Thymus (tissue), 11 donors: Measurements from ENCODE around the gene MRNIP. TPM values are rescaled to one million over a fixed set of nuclear protein-coding genes. Genes with fewer than 3 reads are reported as not detected.

Source experiments
- DNase-seq, 9 donors: peaks; one replicate each; pipeline ENCODE4 v3.0.0-alpha.2; 2013; ENCODE audit warnings: low spot score in 9 of 9, low read depth in 6 of 9, missing footprints in 1 of 9
- H3K27ac ChIP-seq, 2 donors: one replicate each; pipeline ENCODE4 v1.5.1; 2013; ENCODE audit warnings: control low read depth in 1 of 2, low read depth in 1 of 2, low read length in 1 of 2, mild to moderate bottlenecking in 1 of 2, moderate library complexity in 1 of 2
- H3K27me3 ChIP-seq, 2 donors: one replicate each; pipeline ENCODE4 v1.5.1; 2013; ENCODE audit warnings: low read length in 1 of 2; ENCODE audit not compliant: control insufficient read depth in 2 of 2, insufficient read depth in 1 of 2
- H3K36me3 ChIP-seq, 2 donors: one replicate each; pipeline ENCODE4 v1.5.1; 2013; ENCODE audit warnings: low read length in 1 of 2, mild to moderate bottlenecking in 1 of 2, moderate library complexity in 1 of 2; ENCODE audit not compliant: control insufficient read depth in 2 of 2, insufficient read depth in 2 of 2
- H3K4me1 ChIP-seq, 2 donors: one replicate each; pipeline ENCODE4 v1.5.1; 2013; ENCODE audit warnings: low read length in 2 of 2; ENCODE audit not compliant: control insufficient read depth in 2 of 2, insufficient read depth in 2 of 2
- H3K4me3 ChIP-seq, 2 donors: one replicate each; pipeline ENCODE4 v1.5.1; 2013; ENCODE audit warnings: low read length in 2 of 2, control low read depth in 1 of 2, mild to moderate bottlenecking in 1 of 2
- H3K9me3 ChIP-seq, 2 donors: one replicate each; pipeline ENCODE4 v1.5.1; 2013; ENCODE audit warnings: low read length in 1 of 2, mild to moderate bottlenecking in 1 of 2; ENCODE audit not compliant: control insufficient read depth in 2 of 2, insufficient read depth in 1 of 2
- WGBS: extraction: QIAGEN DNeasy Blood & Tissue Kit; methylation state at CpG from one replicate; pipeline ENCODE4 v1.1.7; 2013; 5-methylcytosine and 5-hydroxymethylcytosine counted together
- polyA plus RNA-seq: library from polyadenylated mRNA; stranded (reverse); fragments of 200-250 nt; gene quantifications from one replicate; pipeline ENCODE4 v1.2.3, GENCODE V29; 2013
- total RNA-seq: library from RNA; stranded (reverse); fragments of 120-200 nt; gene quantifications from one replicate; pipeline ENCODE4 v1.2.4, GENCODE V29; 2013
- donor health status: healthy.

MRNIP gene
- total and polyA plus RNA-seq, 2 donors: 10.2 to 43.9 TPM

DNA sequence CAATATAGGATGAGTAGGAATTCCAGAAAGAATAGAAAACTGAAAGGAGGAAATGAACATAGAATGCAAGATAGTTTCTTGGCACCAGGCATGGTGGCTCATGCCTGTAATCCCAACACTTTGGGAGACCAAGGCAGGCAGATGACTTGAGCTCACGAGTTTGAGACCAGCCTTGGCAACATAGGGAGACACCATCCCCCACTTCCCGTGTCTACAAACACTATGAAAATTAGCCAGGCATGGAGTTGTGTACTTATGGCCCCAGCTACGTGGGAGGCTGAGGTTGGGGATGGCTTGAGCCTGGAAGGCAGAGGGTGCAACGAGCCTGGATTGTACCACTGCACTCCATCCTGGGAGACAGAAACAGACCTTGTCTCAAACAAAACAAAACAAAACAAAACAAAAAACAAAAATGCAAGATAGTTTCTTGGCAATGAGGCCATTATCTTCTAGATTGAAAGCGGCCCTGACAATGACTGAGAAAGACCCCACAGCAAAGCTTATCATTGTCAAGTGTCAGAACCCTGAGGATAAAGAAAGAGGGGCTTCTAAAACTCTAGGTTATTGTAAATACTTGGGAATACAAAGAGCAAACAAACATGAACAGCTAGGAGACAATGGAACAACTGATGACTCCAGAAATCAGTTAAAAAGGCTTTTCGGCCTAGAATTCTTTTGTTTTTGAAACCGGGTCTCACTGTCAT, 28.7 kb downstream of the MRNIP start:
- H3K27me3 ChIP-seq: no peaks in the 10 kb centered on the region
- peaks cover 2 to 9% of the 10 kb centered on the region in 2 donors for H3K9me3 ChIP-seq
- 97% methylated on average over 7 of the region's 7 CpGs for WGBS
- no peak overlapping the region for H3K4me3 ChIP-seq
- H3K4me1 ChIP-seq: peaks cover 0 to 15% of the 10 kb centered on the region in 2 donors
- peaks cover 64 to 65% of the 10 kb centered on the region in 2 donors for H3K36me3 ChIP-seq
- DNase-seq: no peak
- no peak overlapping the region for H3K27ac ChIP-seq

DNA sequence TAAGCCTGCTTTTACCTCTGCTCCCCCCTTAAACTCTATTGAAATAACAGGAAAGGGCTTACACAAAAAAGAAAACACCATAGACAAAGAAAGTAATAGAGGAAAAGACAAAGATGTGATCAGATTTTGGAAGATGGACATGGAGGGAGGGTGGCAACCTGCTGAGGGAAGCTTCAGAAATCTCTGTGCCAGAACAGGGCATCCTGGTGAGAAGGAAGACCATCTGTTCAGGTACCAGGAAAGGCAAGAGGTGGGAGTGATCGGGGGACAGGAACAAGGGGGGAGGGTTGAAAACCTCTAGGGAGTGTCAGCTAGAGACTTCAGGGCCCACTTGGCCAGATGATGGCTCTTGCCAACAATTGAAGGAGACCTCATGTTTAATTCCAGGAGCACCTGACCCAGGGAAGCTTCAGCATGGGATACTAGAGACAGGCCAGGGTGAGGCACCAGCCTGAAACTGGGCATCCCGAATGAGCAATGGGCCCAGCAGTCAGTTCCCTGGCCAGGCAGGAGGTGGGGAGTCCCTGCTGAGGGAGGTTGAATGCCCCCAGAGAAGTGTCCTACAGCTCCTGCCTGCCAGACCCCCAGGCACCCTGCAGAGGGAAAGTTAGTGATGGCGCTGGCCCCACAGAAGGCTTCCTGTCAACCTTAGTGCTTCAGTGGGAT, 29.7 kb downstream of the MRNIP start:
- Histone ChIP-seq H3K36me3 (peaks cover 71 to 73% of the 10 kb centered on the region in 2 donors), H3K4me3 (no peak overlapping the region), H3K4me1 (peaks cover 0 to 19% of the 10 kb centered on the region in 2 donors), H3K27me3 (no peaks in the 10 kb centered on the region), H3K9me3 (peaks cover 2 to 9% of the 10 kb centered on the region in 2 donors), H3K27ac (no peak overlapping the region)
- no peak for DNase-seq
- 98% methylated on average over 3 of the region's 3 CpGs for WGBS

DNA sequence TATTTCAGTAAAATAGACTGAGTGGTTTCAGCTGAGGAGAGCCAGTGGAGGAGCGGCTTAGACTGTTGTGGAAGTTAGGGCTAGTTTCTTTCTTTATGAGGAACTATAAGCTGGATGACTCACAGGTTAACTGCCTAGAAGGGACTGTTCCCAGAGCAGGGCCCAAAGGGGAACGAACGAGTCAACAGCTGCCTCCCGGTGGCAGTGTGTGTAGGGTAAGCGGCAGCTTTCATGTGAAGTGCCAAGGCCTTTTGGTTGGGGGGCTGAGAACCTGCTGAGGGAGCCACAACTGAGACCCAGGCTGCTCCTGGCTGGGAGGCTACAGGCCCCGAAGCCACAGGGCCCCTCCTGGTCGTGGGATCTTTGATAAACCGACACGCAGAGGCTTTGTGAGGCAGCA, 30.9 kb downstream of the MRNIP start:
- peak in 2 of 9 donors; percentile 59 to 74 for DNase-seq
- Histone ChIP-seq H3K36me3 (peaks cover 65 to 66% of the 10 kb centered on the region in 2 donors), H3K4me1 (peaks cover under 1 to 20% of the 10 kb centered on the region in 2 donors), H3K4me3 (no peak overlapping the region), H3K27ac (peak overlapping the region in 1 of 2 donors; percentile 15), H3K9me3 (peaks cover 2 to 9% of the 10 kb centered on the region in 2 donors), H3K27me3 (no peaks in the 10 kb centered on the region)
- 33% methylated on average over 9 of the region's 9 CpGs for WGBS

DNA sequence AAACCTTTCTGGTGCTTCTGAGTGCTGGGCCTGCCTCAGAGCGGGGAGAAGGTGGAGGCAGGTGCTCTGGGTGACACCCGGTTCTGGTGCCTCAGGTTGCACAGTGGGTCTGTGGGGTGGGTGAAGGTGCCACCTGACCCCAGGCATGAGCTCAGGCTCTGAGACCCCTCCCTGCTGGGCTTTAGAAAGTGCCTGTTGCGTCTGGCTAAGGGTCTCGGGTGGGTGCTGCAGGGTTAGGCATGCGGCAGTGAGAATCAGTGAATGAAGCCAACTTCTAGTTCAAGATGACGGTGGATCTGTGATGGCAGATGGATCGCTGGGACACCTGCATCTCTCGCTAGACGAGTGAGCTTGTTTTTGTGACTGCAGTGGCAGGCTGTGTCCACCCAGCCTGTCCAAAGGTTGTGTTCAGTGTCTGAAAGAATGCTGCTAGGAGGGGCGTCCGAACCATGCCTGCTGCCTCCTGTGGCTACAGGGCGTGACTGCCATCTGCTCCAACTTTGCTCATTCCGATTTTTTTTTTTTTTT, 32.9 kb downstream of the MRNIP start:
- Histone ChIP-seq H3K27ac (peak overlapping the region in 1 of 2 donors; percentile 18), H3K27me3 (no peaks in the 10 kb centered on the region), H3K4me3 (no peak overlapping the region), H3K9me3 (peaks cover 2 to 4% of the 10 kb centered on the region in 2 donors), H3K36me3 (peaks cover 50 to 52% of the 10 kb centered on the region in 2 donors), H3K4me1 (peaks cover 7 to 32% of the 10 kb centered on the region in 2 donors)
- 97% methylated on average over 13 of the region's 13 CpGs for WGBS
- DNase-seq: no peak

DNA sequence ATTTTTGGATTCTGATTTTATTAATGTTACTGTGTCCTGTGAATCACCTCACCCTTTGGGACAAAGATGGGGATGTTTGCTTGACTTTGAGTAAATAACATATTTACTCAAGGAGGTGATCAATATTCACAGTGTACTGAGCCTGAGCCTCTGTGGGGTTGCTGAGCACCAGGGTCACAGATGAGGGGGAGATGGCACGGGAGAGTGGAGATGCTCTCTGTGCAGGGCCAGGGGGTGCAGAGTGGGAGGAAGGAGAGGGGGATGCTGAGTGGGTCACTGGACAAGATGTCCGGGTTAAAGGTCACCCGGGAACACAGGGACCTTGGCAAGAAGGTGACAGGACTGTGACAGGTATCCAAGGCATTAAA, 33.9 kb downstream of the MRNIP start:
- Histone ChIP-seq H3K27me3 (peaks cover under 1 to 8% of the 10 kb centered on the region in 2 donors), H3K9me3 (peaks cover 0 to 1% of the 10 kb centered on the region in 2 donors), H3K27ac (no peak overlapping the region), H3K4me3 (no peak overlapping the region), H3K4me1 (peaks cover 15 to 41% of the 10 kb centered on the region in 2 donors), H3K36me3 (peaks cover 40 to 45% of the 10 kb centered on the region in 2 donors)
- no peak for DNase-seq
- 98% methylated on average over 3 of the region's 3 CpGs for whole genome bisulfite sequencing

DNA sequence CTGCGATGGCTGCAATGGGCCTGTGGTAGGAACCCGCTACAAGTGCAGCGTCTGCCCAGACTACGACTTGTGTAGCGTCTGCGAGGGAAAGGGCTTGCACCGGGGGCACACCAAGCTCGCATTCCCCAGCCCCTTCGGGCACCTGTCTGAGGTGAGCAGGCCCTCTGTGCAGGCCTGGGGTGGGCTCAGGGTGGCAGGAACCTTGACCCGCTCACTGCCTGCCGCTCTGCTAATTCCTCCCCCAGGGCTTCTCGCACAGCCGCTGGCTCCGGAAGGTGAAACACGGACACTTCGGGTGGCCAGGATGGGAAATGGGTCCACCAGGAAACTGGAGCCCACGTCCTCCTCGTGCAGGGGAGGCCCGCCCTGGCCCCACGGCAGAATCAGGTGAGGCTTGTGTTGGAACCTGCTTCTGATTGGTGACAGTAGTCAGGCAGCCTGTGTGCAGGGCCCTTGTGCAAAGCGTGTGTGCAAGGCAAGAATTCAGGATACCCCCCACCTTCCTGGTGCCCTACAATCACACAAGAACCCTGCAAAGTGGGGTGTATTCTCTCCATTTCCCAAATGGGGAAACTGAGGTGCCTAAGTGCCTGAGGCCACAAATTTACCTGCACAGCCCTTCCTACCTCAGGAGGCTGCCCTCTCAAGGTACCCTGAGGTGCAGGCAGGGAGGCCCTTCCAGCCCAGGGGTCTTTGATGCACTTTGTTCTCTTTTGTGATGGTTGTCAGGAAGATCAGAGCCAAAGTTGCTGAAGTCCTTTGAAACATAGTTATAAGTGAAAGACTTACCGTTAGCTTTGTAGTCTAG, 34.5 kb downstream of the MRNIP start:
- H3K27ac ChIP-seq: no peak overlapping the region
- no peak for DNase-seq
- 98% methylated on average over 22 of the region's 22 CpGs for WGBS

DNA sequence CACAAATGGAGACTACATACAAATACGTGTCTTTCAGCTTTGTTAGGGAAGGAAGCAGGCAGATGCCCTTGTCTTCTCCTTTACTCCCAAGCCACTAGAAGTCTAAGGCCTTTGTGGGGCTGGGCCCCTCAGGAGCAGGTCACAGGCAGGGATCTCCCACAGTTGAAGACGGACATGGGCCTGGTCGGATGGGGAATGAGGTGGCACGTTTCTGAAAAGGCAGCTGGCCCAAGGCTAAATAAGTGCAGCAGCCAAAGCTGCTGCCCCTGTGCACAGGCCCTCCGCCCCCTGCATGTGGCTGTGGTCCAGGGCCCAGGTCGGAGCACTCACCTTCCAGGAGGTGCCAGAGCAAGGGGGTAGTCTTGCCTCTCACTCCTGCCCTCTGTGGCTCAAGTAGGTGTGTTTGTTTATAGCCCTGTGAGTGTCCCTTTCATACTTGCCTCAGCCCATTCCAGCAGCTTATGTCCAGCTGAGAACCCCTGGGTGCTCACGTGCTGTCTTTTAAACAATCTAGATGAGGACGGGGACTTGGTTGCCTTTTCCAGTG, 36.1 kb downstream of the MRNIP start:
- peaks cover 18 to 30% of the 10 kb centered on the region in 2 donors for H3K27me3 ChIP-seq
- H3K36me3 ChIP-seq: peaks cover 30 to 35% of the 10 kb centered on the region in 2 donors
- peaks cover 0 to 1% of the 10 kb centered on the region in 2 donors for H3K9me3 ChIP-seq
- peaks cover 15 to 48% of the 10 kb centered on the region in 2 donors for H3K4me1 ChIP-seq
- peak overlapping the region; percentile 59 to 72 for H3K4me3 ChIP-seq
- no peak for DNase-seq
- 86% methylated on average over 8 of the region's 8 CpGs for WGBS
- H3K27ac ChIP-seq: no peak overlapping the region

More for the DNA sequence above, 34.5 kb downstream of the MRNIP start:
- Histone ChIP-seq H3K4me3 (no peak overlapping the region), H3K36me3 (peaks cover 37 to 41% of the 10 kb centered on the region in 2 donors), H3K9me3 (peaks cover 0 to 1% of the 10 kb centered on the region in 2 donors), H3K27me3 (peaks cover 7 to 14% of the 10 kb centered on the region in 2 donors), H3K4me1 (peaks cover 15 to 47% of the 10 kb centered on the region in 2 donors)

DNA sequence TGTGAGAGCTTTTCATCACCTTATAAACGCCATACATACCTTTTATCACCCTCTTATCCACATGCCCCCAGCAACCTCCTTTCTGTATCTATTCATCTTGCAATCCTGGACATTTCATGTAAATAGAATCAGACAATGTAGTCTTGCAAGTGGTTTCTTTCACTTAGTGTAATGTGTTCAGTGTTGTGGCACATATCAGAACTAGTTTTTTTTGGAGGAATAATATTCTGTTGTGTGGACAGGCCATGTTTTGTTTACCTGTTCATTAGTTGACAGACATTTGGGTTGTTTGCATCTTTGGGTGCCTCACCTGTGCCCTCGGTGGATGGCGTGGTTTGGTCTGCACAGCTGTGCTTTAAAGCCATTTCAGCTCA, 36.6 kb downstream of the MRNIP start:
- Histone ChIP-seq H3K27ac (no peak overlapping the region), H3K27me3 (peaks cover 22 to 35% of the 10 kb centered on the region in 2 donors), H3K4me3 (peak overlapping the region; percentile 59 to 72), H3K4me1 (peaks cover 15 to 47% of the 10 kb centered on the region in 2 donors), H3K9me3 (peaks cover 0 to 1% of the 10 kb centered on the region in 2 donors), H3K36me3 (peaks cover 30 to 33% of the 10 kb centered on the region in 2 donors)
- 47% methylated on average over 3 of the region's 3 CpGs for WGBS
- DNase-seq: no peak
